NCI-H2171 treated with DMSO at 0.1 percent for 48 hours (cell line): ENCODE measurements around the gene SORBS2.

Source experiments
- DNase-seq: peaks from one replicate; lab custom pipeline; 2025; lab: John Stamatoyannopoulos, UW

Gene SORBS2

DNA sequence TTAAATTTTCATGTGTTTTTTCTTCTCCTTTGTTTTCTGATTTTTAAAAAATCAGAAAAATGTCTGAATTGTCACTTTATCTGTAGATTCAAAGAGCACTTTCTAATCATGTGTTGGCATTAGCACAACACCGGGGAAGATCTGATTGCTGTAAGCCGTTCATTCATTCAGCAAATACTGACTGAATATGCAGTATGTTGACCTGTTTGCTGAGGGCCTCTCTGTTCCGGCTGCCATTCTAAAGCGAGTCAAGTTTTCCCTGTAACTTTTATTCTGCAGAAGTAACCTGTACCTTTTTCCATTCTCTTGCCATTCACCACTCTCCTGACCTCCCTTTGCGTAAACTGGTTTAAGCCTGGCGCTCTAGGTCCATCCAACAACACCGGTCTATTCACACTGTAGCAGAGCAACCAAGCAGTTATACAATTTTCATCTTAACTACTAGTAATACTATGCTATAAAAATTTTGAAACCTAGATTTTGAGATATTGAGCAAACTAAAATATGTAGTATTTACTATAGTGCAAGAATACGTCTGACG, 6.7 kb downstream of the SORBS2 start:
- no peak for DNase-seq

- DNase-seq: no peak
Observed at GRCh38 chr4:185803022-185803421, 9.0 kb downstream of the SORBS2 start.

- no peak for DNase-seq
Observed at GRCh38 chr4:185801471-185801870, 10.5 kb downstream of the SORBS2 start.

- no peak for DNase-seq
Observed at GRCh38 chr4:185800266-185800945, 11.6 kb downstream of the SORBS2 start.

- DNase-seq: no peak
Observed at GRCh38 chr4:185799442-185799841, 12.6 kb downstream of the SORBS2 start.

DNA sequence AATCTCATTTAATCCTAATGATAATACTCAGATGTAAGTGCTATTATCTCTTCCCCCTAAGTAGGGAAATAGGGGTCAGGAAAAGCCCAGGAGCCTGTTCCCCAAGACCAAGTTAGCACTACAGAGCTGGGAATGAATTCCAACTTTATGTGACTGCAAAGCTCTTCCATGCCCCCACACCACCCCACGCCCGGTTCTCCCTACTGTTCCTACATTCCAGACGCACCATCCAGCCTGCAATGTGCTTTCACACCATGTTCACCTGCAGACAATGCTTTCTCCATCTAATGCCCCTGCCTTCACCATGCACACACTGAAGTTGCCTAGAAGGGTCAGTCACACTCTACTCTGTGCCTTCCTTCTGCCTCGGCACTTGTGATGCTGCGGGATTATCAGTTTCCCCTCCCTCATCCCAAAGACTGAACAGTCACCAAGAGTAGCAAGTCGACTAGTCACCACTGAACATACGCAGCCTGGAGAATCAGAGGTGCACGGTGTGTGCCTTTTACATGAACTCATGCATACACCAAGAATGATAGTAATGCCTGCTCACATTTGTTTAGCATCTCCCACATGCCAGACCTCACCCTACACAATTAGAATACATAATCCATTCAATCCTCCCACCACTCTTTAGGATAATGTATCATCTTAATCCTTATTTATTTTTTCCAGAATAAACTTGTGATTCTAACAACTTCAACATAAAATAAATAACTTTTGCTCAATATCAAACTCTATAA, 14.2 kb downstream of the SORBS2 start:
- no peak for DNase-seq

GRCh38 chr4:185797018-185797417, 15.0 kb downstream of the SORBS2 start:
- DNase-seq: no peak

DNA sequence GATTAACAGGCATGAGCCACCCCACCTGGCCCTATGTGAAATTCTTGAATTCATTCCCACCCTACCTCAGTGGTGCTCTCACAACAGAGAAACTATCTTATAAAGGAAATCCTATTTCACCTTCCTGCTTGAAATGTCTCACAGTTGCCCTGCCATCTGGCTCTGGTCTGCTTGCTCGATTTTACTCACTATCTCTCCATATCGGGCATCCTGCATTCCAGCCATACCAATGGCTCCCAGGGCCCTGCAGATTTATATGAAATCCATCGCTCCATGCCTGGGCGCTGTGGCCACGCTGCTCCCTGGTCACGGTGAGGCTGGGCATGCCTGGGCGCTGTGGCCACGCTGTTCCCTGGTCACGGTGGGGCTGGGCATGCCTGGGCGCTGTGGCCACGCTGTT, 15.8 kb downstream of the SORBS2 start:
- no peak for DNase-seq

DNA sequence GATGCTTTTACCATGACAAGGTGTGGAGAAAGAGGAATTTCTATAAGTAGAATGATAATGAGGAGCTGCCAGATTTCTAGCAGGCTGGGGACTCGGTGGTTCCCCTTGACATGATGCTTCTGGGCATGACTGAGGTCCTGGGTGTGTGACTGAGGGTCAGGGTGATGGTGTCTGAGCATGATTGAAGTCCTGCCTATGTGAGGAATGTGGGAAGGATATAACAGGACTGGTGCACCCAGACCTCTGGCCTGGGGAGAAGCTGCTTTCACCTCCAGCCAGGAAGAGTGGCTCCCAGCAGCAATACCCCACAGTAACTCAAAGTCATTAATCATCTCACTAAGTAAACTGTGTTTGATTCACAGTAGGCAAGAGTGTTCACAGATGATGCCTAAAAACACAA, 17.4 kb downstream of the SORBS2 start:
- DNase-seq: no peak

- no peak for DNase-seq
Observed at GRCh38 chr4:185793716-185794115, 18.3 kb downstream of the SORBS2 start.

GRCh38 chr4:185793116-185793485, 18.9 kb downstream of the SORBS2 start:
- DNase-seq: no peak

DNA sequence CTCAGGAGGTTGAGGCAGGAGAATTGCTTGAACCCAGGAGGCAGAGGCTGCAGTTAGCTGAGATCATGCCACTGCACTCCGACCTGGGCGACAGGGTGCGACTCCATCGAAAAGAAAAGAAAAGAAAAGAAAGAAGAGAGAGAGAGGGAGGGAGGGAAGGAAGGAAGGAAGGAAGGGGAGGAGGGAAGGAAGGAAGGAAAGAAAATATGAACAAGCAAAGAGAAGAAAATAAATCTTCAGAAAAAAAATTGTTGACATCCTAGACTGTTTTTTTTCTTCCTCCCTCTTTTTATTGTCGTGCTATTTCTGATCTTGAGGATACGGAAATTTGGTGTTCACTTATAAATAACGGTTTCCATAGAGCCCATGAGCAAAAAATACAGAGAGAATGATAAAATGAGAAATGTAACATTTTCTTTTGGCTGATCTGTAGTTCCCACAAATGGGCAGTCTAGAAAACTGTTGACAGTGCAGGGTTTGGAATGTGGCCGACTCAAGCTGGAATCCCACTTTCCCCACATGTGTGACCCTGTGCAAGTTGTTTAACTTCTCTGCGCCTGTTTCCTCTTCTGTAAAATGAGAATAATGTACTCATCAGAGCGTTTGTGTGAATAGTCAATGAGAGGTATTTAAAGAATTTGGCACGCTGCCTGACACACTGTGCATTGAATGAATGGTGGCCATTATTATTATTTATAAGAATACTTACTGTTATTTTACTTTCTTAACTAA, 19.4 kb downstream of the SORBS2 start:
- no peak for DNase-seq

GRCh38 chr4:185787926-185788679, 23.9 kb downstream of the SORBS2 start:
- DNase-seq: no peak

DNA sequence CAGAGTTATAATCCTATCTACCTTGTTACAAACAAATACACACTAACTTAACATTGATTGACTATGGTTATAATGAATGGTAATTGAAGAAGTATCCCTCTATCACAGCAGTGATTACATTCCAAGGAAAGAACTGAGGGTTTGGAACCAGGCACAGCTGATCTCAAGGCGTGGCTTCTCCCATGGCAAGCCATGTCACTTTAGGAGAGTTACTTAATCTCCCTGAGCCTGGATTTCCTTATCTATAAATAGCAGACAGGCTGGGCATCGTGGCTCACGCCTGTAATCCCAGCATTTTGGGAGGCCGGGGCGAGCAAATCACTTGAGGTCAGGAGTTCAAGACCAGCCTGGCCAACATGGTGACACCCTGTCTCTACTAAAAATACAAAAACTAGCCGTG, 25.6 kb downstream of the SORBS2 start:
- DNase-seq: no peak

DNA sequence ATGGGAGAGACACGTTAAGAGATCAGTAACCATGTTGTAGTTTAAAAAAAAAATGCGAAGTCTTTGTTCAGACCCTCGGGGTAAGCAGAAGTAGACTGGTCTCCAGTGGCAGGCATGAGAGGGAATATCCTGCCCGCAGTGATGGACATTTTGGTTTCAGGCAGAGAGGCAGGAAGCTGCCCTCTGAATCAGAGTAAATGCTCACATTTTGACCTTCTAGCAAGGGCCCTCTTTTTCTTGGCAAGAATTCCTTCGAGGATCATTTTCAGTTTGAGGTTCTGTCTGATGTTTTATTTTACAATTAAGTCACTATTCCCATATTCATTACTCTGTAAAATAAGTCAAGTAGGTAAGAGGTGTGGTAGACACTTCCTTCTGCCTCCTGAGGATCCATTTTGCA, 28.4 kb downstream of the SORBS2 start:
- DNase-seq: no peak

- DNase-seq: no peak
Observed at GRCh38 chr4:185782523-185782922, 29.5 kb downstream of the SORBS2 start.

- no peak for DNase-seq
Observed at GRCh38 chr4:185781555-185782215, 30.3 kb downstream of the SORBS2 start.

DNA sequence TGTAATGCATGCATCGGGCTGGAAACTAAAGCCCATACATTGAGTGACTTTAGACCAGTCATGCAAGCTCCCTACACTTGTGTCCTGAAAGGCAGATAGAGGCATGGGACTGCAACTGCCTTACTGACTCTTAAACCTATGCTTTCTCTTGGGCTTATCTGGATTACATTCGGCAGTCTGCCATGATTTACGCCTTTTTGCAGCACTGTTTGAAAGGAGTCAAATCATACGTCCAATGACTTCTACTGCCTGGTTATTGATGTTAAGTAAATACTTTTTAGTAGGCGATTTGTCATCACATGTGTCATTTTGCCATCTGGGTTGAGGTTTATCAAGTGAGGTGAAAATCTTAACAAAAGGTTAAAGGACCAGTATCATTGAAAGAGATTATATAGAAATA, 31.5 kb downstream of the SORBS2 start:
- DNase-seq: no peak

GRCh38 chr4:185779517-185779916, 32.5 kb downstream of the SORBS2 start:
- no peak for DNase-seq

GRCh38 chr4:185778307-185778706, 33.7 kb downstream of the SORBS2 start:
- DNase-seq: peak; percentile 28

- no peak for DNase-seq
Observed at GRCh38 chr4:185775792-185776555, 36.0 kb downstream of the SORBS2 start.
